Nephron progenitor cell (in vitro differentiated cells): Measurements from ENCODE around the gene HFE.
A peak's percentile ranks its signal among the peaks of the same experiment; 100 is the strongest.
"Not testable (repeated sequence)": the region's sequence is repeated elsewhere in the genome, so short reads cannot be mapped to it uniquely, and the experiment has no call there.

Experiments used
- DNase-seq: peaks from one replicate; pipeline ENCODE4 v3.0.0; 2021
- H3K27ac Mint-ChIP-seq: 2 replicates; pipeline ENCODE4 v1.8.0; 2021; ENCODE audit warnings: mild to moderate bottlenecking, moderate library complexity, mixed read lengths
- H3K27me3 Mint-ChIP-seq: 2 replicates; pipeline ENCODE4 v1.8.0; 2021; ENCODE audit warnings: mild to moderate bottlenecking, low read depth, mixed read lengths; ENCODE audit not compliant: poor library complexity
- H3K36me3 Mint-ChIP-seq: 2 replicates; pipeline ENCODE4 v1.8.0; 2021; ENCODE audit warnings: low read depth, mixed read lengths
- H3K4me1 Mint-ChIP-seq: 2 replicates; pipeline ENCODE4 v1.8.0; 2021; ENCODE audit warnings: mixed read lengths
- H3K4me3 Mint-ChIP-seq: 2 replicates; pipeline ENCODE4 v1.8.0; 2021; ENCODE audit warnings: mild to moderate bottlenecking, moderate library complexity, mixed read lengths
- H3K9me3 Mint-ChIP-seq: 2 replicates; pipeline ENCODE4 v1.8.0; 2021; ENCODE audit warnings: mild to moderate bottlenecking, moderate library complexity, mixed read lengths
- TF ChIP-seq, protein P1 (sequence below): fragments of 200-600 bp; sonication (generic); IDR thresholded peaks from 2 replicates; pipeline ENCODE4 v1.5.0; 2021; ENCODE audit warnings: antibody characterized with exemption

HFE gene

DNA sequence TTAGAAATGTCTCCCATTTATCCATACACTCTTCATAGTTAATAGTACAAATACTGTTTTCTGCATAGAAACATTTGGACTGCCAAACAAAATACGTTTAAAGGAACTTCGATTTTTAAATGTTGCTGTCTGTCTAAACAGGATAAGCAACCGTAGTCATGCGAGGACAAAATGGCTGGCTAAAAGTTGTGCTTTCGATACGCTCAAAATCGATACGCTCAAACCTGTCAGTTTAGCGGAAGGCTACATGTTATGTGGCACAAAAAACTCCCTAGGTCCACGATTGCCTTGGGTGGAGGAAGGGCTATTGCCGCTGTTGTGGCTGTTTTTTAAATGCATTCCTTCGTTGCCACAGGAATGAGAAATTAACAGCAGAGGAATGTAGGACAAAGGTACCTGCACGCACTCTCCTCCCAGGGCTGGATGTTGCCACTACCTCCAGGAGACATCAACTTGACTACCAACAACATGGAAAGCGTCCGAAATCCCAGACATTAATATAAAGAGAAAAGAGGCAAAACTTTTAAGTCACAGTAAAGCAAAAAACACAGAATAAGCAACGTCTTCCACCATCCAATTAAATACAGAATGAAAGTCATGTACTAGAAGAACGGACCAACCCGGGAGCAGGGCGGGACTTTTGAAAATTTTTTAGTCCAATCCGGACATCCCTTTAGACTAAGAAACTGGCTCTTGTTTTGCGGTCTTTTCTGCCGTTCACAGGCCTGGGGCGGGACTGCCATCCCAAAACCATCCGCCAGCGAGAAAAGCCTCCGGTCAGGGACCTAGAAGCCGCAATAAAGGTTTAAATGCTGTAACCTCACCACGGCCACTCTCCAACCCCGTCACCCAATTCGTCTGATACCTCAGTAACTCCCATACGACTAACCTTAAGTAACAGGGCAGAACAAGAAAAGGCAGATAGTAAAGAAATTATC, 32.2 kb upstream of the HFE start:
- no peaks in the 10 kb centered on the region for H3K36me3 Mint-ChIP-seq

DNA sequence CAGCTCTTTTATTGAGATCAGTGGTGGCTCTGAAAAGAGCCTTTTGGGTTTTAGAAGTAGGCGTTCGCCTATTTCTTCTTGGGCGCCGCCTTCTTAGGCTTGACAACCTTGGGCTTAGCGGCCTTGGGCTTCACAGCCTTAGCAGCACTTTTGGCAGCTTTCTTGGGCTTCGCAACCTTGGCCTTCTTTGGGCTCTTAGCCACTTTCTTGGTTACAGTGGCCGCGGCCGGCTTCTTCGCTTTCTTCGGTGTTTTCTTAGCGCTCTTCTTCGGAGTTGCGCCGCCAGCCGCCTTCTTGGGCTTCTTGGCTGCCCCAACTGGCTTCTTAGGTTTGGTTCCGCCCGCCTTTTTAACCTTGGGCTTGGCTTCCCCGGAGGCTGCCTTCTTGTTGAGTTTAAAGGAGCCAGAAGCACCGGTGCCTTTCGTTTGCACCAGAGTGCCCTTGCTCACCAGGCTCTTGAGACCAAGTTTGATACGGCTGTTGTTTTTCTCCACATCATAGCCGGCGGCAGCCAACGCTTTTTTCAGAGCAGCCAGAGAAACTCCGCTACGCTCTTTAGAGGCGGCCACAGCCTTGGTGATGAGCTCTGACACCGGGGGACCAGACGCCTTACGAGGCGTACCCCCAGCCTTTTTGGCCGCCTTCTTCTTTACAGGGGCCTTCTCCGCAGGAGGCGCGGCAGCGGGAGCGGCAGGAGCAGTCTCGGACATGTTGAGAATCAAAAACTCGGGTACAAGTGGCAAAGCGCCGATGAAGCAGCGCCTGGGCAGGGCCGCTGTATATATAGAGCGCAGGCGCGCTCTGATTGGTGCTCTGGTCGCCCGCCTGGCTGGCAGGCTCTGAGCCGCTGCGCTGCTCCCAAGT, 31.3 kb upstream of the HFE start:
- no peaks in the 10 kb centered on the region for H3K27me3 Mint-ChIP-seq
- peaks cover 54% of the 10 kb centered on the region for H3K4me1 Mint-ChIP-seq
- peak; percentile 69 for DNase-seq
- no peaks in the 10 kb centered on the region for H3K36me3 Mint-ChIP-seq
- no peaks in the 10 kb centered on the region for H3K9me3 Mint-ChIP-seq
- TF ChIP-seq, protein P1, sequence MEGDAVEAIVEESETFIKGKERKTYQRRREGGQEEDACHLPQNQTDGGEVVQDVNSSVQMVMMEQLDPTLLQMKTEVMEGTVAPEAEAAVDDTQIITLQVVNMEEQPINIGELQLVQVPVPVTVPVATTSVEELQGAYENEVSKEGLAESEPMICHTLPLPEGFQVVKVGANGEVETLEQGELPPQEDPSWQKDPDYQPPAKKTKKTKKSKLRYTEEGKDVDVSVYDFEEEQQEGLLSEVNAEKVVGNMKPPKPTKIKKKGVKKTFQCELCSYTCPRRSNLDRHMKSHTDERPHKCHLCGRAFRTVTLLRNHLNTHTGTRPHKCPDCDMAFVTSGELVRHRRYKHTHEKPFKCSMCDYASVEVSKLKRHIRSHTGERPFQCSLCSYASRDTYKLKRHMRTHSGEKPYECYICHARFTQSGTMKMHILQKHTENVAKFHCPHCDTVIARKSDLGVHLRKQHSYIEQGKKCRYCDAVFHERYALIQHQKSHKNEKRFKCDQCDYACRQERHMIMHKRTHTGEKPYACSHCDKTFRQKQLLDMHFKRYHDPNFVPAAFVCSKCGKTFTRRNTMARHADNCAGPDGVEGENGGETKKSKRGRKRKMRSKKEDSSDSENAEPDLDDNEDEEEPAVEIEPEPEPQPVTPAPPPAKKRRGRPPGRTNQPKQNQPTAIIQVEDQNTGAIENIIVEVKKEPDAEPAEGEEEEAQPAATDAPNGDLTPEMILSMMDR: no peak
- H3K4me3 Mint-ChIP-seq: peak overlapping the region; percentile 95
- H3K27ac Mint-ChIP-seq: peak overlapping the region; percentile 99

More for the DNA sequence above, 32.2 kb upstream of the HFE start:
- Mint-ChIP-seq H3K27me3 (no peaks in the 10 kb centered on the region), H3K9me3 (no peaks in the 10 kb centered on the region), H3K4me1 (peaks cover 53% of the 10 kb centered on the region), H3K27ac (peak overlapping the region; percentile 99), H3K4me3 (peak overlapping the region; percentile 95)
- TF ChIP-seq, protein P1: no peak
- DNase-seq: peak; percentile 76

- Mint-ChIP-seq H3K27me3 (no peaks in the 10 kb centered on the region), H3K27ac (peak overlapping the region; percentile 99), H3K36me3 (no peaks in the 10 kb centered on the region), H3K4me3 (peak overlapping the region; percentile 95), H3K9me3 (no peaks in the 10 kb centered on the region), H3K4me1 (peaks cover 51% of the 10 kb centered on the region)
- DNase-seq: no peak
- TF ChIP-seq, protein P1: no peak
Observed at GRCh38 chr6:26056583-26057350, 30.5 kb upstream of the HFE start.

DNA sequence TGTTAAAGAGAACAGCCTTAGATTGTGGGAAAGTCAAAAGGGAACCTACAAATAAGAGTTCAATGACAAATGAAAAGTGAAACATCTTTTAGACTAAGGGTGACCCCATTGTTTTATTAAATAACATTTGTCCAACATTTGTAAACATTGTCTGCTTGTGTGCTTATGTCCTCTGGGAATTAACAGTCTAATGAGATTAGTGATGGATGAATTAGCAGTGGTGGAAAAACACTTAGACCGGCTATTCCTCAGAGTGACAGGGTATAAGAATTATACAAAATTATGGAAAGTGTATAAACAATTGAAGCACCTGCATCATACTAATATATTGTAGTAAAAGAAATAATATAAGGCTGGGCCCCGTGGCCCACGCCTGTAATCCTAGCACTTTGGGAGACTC, 29.3 kb upstream of the HFE start:
- no peaks in the 10 kb centered on the region for H3K36me3 Mint-ChIP-seq
- TF ChIP-seq, protein P1: no peak
- H3K27ac Mint-ChIP-seq: no peak overlapping the region
- H3K4me3 Mint-ChIP-seq: peak overlapping the region; percentile 63
- no peaks in the 10 kb centered on the region for H3K27me3 Mint-ChIP-seq
- H3K4me1 Mint-ChIP-seq: peaks cover 44% of the 10 kb centered on the region
- no peaks in the 10 kb centered on the region for H3K9me3 Mint-ChIP-seq
- DNase-seq: no peak

DNA sequence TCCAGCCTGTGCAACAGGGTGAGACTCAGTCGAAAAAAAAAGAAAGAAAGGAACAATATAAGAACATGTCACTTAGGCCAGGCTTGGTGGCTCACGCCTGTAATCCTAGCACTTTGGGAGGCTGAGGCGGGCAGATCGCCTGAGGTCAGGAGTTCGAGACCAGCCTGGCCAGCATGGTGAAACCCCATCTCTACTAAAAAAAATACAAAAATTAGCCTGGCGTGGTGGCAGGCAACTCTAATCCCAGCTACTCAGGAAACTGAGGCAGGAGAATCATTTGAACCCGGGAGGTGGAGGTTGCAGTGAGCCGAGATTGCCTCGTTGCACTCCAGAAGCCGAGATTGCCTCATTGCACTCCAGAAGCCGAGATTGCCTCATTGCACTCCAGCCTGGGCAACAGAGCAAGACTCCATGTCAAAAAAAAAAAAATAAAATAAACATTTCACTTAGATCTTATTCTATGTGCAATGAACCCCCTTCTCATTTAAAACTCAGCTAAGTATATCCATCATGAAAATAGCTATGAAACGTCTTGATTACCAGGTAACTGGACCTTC, 28.7 kb upstream of the HFE start:
- not testable (repeated sequence) for H3K36me3 Mint-ChIP-seq, DNase-seq, H3K4me3 Mint-ChIP-seq, H3K27me3 Mint-ChIP-seq, H3K9me3 Mint-ChIP-seq
- Mint-ChIP-seq H3K27ac (peak overlapping the region; percentile 42), H3K4me1 (peaks cover 44% of the 10 kb centered on the region)
